ENCODE data around the gene TBC1D9B.

Gene TBC1D9B

GRCh38 chr5:179895861-179896260 lies 11.8 kb downstream of the TBC1D9B start:
- Histone ChIP-seq H3K36me3 (peaks cover 100% of the 10 kb centered on the region), H3K27ac (no peak overlapping the region), H3K27me3 (no peaks in the 10 kb centered on the region), H3K9me3 (no peaks in the 10 kb centered on the region), H3K4me3 (ENCODE audit: low read depth in 1 of 2, low read length in 1 of 2) (no peak overlapping the region), H3K4me1 (ENCODE audit: control insufficient read depth in 1 of 2, insufficient read depth in 1 of 2, low read depth in 1 of 2, low read length in 1 of 2) (no peaks in the 10 kb centered on the region)
- no peak for TF ChIP-seq CTCF (IDR thresholded peaks at IDR 0.05)

GRCh38 chr5:179893958-179894895 lies 13.5 kb downstream of the TBC1D9B start:
- no peak overlapping the region for H3K4me3 ChIP-seq (ENCODE audit: low read depth in 1 of 2, low read length in 1 of 2)
- no peaks in the 10 kb centered on the region for H3K4me1 ChIP-seq (ENCODE audit: control insufficient read depth in 1 of 2, insufficient read depth in 1 of 2, low read depth in 1 of 2, low read length in 1 of 2)
- no peaks in the 10 kb centered on the region for H3K9me3 ChIP-seq
- H3K27ac ChIP-seq = no peak overlapping the region
- TF ChIP-seq CTCF (IDR thresholded peaks at IDR 0.05) = no peak
- no peaks in the 10 kb centered on the region for H3K27me3 ChIP-seq
- H3K36me3 ChIP-seq = peaks cover 99% of the 10 kb centered on the region

- Histone ChIP-seq H3K9me3 (no peaks in the 10 kb centered on the region), H3K36me3 (peaks cover 99% of the 10 kb centered on the region), H3K27me3 (no peaks in the 10 kb centered on the region), H3K4me1 (ENCODE audit: control insufficient read depth in 1 of 2, insufficient read depth in 1 of 2, low read depth in 1 of 2, low read length in 1 of 2) (no peaks in the 10 kb centered on the region), H3K4me3 (ENCODE audit: low read depth in 1 of 2, low read length in 1 of 2) (no peak overlapping the region), H3K27ac (no peak overlapping the region)
- no peak for TF ChIP-seq CTCF (IDR thresholded peaks at IDR 0.05)
Measured at GRCh38 chr5:179893076-179893957, 14.4 kb downstream of the TBC1D9B start.

GRCh38 chr5:179892255-179892654 lies 15.4 kb downstream of the TBC1D9B start:
- no peak for TF ChIP-seq CTCF (IDR thresholded peaks at IDR 0.05)
- no peak overlapping the region for H3K27ac ChIP-seq
- no peaks in the 10 kb centered on the region for H3K9me3 ChIP-seq
- H3K4me1 ChIP-seq (ENCODE audit: control insufficient read depth in 1 of 2, insufficient read depth in 1 of 2, low read depth in 1 of 2, low read length in 1 of 2) = no peaks in the 10 kb centered on the region
- no peak overlapping the region for H3K4me3 ChIP-seq (ENCODE audit: low read depth in 1 of 2, low read length in 1 of 2)
- peaks cover 99% of the 10 kb centered on the region for H3K36me3 ChIP-seq
- H3K27me3 ChIP-seq = no peaks in the 10 kb centered on the region

DNA sequence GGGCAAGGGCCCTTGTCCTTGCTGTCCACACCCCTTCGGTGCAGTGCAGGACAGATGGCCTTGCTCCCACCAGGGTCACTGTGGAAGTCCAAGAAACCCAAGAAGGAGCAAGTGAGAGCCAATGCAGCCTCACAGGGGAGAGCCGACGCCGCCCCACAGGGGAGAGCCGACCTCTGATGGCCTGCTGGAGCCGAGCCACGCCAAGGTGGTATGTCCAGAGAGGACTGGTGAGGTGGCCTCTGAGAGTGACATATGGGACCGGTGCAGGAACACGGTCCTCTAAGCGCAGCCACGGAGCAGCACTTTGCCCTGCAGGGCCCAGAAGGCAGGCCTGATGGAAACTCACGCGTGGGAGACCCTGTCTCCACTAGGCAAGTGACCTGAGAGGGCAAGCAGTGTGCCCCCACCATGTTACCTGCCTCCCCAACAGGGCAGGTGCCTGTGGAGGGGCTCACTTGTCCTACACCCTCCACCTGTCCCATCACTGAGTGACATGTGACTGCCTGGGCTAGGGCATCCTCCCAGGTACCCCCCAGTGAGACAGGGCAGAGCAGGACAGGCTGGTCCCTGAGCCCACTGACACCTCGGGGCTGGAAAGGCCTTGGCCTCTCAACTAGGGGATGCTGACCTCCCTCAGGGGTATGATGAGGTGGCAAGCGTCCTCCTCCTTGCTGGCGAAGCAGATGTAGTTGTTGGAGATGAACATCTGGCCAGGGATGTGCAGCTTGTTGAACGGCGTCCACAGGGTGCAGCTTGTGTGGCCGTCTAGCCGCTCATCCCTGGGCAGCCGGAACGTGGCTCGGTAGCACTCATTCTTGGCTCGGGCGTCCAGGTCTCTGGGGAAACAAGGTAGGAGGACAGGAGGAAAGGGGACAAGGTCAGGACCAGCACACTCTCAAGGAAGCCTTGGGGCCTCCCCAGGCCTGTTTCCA lies 16.7 kb downstream of the TBC1D9B start:
- no peak for TF ChIP-seq CTCF (IDR thresholded peaks at IDR 0.05)
- H3K36me3 ChIP-seq = peaks cover 99% of the 10 kb centered on the region
- H3K4me1 ChIP-seq (ENCODE audit: control insufficient read depth in 1 of 2, insufficient read depth in 1 of 2, low read depth in 1 of 2, low read length in 1 of 2) = no peaks in the 10 kb centered on the region

More for the DNA sequence above, 16.7 kb downstream of the TBC1D9B start:
- Histone ChIP-seq H3K27ac (no peak overlapping the region), H3K9me3 (no peaks in the 10 kb centered on the region), H3K4me3 (ENCODE audit: low read depth in 1 of 2, low read length in 1 of 2) (no peak overlapping the region), H3K27me3 (no peaks in the 10 kb centered on the region)

All from neutrophil (primary cell).